SH-SY5Y (cell line): ENCODE results near the gene KRT37.

Source experiments
- GATA2 ChIP-seq: IDR thresholded peaks from 2 replicates; pipeline ENCODE4 v1.6.1; 2011; ENCODE audit warnings: mild to moderate bottlenecking, low read depth, low read length
- GATA3 ChIP-seq: IDR thresholded peaks from 2 replicates; pipeline ENCODE4 v1.6.1; 2011; ENCODE audit warnings: low read depth, mild to moderate bottlenecking, low read length, moderate library complexity

DNA sequence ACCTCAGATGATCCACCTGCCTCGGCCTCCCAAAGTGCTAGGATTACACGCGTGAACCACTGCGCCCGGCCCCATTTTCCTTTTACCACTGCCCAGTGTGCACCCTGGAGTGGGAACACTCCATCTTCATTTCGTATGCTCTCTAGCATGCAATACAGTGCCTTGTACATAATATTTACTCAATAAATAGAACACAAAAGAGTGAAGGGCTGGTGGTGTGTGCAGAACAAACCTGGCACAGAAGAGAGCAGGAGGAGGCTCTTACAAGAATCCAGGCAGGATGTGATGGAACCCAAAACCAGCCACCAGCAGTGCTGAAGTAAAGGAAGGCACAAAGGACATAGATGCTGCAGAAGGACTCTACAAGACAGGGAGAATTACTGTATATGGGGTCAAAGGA lies 7.3 kb downstream of the KRT37 start:
- TF ChIP-seq GATA3 (no peak), GATA2 (no peak)
